ENCODE results near the gene DDX43.
"Not testable (repeated sequence)": the region's sequence is repeated elsewhere in the genome, so short reads cannot be mapped to it uniquely, and the experiment has no call there.

The DDX43 gene

DNA sequence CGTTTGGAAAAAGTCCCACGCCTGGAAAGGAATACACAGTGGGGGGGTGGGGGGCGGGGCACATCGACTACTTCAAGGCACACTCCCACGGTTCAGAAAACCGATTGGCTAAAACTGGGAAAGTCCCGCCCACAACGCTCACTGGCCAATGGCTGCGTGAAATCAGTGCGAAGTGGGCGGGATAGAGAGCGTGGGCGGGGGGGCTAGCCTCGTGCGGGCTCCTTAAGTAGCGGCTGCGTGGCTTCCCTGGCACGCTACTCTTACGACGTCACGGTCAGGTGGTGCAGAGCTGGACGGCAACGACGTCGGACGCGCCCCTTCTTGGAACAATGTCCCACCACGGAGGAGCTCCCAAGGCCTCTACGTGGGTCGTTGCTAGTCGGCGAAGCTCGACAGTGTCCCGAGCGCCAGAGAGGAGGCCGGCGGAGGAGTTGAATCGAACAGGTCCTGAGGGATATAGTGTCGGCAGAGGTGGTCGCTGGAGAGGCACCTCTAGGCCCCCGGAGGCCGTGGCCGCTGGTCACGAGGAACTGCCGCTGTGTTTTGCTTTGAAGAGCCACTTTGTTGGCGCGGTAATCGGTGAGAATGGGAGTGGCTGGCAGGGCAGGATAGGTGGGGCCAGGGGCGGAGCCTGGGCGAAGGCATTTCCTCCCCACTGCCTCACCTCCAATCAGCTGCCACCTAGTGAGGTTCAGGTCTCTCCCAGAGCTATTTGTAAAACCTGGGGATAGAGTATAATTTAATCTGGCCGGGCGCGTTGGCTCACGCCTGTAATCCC, at the start of gene DDX43:
Gene DDX43 (plus strand): TSS at position 252 of the 778 bp plus-strand sequence. CDS start 78 bp downstream, at position 330.
- no peak for DNase-seq (ENCODE audit: low read depth)

DNA sequence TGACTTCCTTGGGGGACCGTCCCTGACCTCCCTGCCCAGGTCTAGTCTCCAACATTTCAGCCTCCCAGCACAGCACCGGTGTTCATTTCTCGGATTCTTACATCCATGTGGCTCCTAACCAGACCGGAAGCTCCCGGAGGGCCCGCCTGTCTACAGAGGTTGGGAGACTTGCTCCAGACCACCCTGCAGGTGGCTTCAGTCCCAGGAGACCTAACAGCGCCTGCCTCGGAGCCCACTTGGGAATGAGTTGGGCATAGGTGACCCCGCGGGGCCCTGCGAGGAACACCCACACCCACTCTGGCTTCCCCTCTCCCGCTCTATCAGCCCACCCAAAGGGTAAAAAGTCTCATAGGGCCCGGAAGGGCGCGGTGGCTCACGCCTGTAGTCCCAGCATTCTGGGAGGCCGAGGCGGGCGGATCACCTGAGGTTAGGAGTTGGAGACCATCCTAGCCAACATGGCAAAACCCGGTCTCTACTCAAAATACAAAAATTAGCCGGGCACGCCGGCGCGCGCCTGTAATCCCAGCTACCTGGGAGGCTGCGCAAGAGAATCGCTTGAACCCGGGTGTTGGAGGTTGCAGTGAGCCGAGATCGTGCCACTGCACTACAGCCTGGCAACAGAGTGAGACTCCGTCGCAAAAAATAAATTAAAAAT, 46.0 kb upstream of the DDX43 start:
- DNase-seq (ENCODE audit: low read depth), result no peak

DNA sequence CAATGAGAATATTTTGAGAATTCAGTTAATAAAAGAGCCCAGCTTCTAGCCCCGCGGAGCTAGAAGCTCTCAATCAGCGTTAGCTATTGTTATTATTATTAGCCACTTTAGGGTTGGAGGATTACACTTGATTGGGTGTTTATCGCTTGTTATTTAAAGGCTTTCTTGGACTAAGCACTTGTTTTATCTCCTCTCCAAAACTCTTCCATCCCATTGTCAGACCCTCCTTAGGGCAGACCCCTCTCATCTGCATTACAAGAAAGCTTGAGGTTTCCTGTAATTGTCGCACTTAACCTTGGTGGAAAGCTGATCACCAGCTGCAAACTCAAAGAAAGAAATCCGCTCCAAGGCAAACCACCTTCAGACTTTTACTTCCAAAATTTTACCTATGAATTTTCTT, 45.3 kb upstream of the DDX43 start:
- no peak for DNase-seq (ENCODE audit: low read depth)

DNA sequence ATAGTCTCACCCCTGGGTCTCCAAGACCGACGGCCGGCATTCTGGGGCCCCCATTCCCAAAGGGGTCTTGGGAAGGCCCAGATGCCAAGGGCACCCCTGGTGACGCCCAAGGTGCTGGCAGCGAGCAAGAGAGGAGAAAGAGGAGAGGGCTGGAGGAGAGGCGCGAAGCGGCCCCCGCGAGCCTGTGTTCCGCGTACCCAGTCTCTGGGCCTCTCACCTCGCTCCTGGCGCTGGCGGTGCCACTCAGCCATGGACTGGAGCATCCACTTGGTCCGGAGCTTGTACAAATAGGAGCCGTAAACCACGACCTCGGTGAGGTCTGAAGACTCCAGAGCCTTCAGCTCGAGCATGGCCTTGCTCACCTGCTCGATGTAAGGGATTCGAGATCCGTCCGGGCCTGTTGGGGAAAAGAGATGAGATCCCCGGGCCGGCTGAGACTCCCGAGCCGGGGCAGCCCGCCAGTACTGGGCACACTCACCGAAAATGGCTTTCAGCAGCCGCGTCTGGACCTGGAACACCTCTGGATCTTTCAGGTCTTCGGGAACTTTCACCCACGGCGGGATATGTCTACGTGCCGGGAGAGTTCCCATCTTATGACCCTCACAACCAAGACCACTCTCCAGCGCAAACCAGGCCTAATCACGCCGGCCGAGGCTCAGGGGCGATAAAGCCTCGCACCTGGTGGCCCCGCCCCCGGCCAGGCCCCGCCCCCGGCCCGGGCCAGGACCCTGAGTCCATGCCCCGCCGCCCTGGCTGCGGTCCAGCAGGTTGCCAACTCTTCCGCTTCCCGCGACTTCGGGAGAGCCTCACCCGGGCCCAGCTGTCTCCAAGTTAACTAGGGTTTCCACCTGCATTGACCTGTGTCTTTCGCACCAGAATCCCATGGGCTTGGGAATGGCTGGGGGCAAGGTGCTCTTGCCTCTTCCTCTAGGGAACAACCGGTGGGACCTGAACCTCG, 40.7 kb upstream of the DDX43 start, which contains the start of gene DPPA5:
Gene DPPA5 (minus strand): TSS at position 641 of the 958 bp plus-strand sequence. CDS start 51 bp downstream, at position 590.
- no peak for DNase-seq (ENCODE audit: low read depth)

DNA sequence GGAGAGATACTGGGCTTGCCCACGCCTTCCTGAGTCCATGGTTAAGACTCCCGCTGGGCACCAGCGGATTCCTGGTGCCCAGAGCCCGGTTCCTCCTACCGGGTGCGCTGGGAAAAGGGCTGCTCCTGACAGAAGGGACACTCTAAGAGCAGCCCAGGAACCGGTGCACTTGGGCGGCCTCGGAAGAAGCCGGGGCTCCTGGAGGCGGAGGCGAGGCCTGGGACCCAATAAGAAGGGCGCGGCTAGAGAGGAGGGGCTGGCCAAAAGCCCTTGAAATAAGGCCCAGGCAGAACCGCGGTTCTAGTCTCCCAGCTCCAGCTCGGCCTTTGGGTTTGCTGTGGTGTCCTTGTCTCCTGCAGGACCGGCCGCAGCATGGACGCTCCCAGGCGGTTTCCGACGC, 32.3 kb upstream of the DDX43 start, which contains the start of gene KHDC3L:
Gene KHDC3L (plus strand): TSS at position 301 of the 400 bp plus-strand sequence. CDS start 72 bp downstream, at position 373.
- no peak for DNase-seq (ENCODE audit: low read depth)

DNA sequence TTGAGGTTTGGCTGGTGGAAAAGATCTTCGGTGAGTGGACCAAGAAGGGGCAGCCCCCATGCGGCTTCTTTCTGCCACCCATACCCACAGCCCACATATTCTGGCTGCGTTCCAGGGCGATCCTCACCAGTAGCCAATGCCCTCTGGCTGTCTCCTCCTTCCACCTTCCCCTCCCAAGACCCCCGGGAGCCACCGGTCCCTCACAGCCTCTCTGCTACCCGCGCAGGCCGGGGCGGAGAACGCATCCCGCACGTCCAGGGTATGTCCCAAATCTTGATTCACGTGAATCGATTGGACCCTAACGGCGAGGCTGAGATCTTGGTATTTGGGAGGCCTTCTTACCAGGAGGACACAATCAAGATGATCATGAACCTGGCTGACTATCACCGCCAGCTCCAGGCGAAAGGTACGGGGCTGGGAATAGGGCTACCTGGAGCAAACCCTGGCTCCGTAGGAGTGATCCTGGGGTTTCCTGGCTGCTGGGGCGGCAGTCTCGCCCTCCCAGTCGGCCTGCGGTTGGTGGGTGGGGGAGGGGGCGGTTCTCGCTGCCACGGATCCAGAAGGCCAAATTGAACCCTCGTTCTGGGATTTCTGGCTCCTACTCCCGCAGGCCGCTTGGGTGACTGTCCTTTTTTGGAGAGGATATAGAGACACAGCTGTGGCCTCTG, 31.6 kb upstream of the DDX43 start:
- no peak for DNase-seq (ENCODE audit: low read depth)

DNA sequence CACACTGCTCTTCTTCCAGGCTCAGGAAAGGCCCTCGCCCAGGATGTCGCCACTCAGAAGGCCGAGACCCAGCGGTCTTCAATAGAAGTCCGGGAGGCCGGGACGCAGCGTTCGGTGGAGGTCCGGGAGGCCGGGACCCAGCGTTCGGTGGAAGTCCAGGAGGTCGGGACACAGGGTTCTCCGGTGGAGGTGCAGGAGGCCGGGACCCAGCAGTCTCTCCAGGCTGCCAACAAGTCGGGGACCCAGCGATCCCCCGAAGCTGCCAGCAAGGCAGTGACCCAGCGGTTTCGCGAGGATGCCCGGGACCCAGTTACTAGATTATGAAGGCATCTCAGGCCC, 31.1 kb upstream of the DDX43 start:
- DNase-seq (ENCODE audit: low read depth), result no peak

DNA sequence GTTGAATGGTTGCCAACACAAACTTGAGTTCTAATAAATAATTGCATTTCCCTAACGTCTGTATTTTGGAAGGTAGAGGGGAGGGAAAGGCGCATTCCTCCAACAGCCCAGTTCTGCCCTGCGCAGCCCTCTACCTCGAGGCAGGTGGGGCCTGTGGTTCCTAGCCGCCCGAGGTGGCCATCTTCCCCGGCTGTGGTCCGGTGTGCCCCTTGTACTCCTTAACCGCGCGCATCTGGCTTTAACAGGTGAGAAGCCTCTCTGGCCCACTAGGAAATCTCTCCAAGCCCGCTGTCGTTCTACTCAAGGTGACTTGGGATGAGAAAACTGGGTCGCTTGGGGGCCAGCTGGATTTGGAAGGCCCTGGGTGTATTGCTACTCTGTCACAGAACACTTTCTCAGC, 30.5 kb upstream of the DDX43 start:
- no peak for DNase-seq (ENCODE audit: low read depth)

DNA sequence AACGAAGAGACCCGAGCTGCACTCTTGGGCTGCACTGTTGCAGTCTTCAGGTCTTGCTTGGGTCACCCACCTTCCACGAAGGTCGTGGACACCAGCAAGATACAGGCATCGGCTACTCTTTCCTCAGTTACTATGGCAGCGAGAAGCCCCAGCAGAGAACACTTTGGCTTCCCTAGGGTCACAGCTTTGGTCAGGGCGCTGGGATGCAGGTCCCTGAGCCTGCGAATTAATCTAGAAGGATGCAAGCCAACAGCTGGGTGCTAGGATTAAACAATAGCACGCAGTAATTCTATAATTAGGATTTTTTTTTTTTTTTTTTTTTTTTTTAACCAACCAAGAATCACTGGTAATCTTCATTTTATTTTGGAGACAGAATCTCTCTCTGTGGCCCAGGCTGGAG, 30.1 kb upstream of the DDX43 start:
- no peak for DNase-seq (ENCODE audit: low read depth)

DNA sequence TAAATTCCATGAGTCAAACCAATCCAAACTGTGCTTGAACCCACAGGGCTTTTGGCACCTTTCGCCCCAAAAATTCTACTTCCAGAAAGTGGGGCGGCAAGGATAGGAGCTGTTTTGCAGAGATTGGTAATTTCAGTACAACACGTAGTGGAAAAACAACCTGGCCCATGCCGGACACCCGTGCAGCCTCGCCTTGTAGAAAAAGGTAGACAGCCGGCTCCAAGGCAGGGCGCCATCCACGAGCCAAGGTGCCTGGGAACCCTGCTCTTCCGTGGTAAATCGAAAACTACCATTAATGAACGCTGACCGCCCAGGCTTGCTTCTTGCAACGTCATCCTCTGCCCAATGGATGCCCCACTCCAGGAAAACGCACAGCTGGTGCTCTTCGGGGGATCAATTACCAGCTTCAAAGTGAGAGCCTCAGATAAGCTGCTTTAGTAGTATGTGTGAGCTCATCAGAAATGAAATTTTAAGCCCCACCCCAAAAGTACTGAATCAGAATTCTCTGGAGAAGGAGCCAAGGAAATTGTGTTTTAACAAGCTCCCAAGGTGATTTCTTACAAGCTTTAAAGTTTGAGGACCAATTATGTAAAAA, 26.8 kb upstream of the DDX43 start:
- DNase-seq (ENCODE audit: low read depth), result no peak

DNA sequence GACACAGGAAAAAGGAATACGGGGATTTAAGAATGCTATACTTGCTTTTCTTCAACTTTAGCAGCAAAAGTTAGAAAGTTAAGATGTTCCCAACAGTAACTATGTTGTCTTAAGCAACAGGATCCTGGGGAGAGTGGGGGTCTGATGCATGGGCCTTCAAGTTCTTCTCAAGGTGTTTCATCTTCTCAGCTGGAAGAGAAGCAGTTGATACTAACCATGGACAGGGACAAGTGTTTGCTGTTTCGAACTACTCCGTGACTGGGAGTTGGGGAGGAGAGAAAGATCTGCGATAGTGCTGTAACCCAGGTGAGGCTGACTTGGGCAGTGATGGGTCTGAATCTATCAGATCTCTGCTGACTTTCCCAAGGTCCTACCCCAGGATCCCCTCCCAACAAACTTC, 26.0 kb upstream of the DDX43 start:
- DNase-seq (ENCODE audit: low read depth), result no peak

DNA sequence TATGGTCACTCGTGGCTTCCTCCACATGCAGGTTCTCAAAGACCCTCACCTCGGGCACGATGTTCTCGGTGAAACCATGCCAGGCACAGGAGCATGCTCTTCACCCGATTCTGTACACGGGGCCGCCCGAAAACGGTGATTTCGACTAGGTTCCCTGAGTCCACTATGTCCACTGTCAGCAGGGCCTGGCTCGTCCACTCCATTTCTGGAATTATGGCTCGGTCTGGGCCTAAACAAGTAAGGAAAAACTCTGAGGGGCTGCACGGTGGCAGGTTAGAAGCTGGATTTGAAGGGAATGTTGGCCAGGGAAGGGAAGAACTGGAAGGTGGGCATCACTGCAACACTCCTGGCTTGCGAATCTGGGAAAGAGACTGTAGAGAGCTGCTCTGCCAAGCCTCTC, 25.5 kb upstream of the DDX43 start:
- no peak for DNase-seq (ENCODE audit: low read depth)

DNA sequence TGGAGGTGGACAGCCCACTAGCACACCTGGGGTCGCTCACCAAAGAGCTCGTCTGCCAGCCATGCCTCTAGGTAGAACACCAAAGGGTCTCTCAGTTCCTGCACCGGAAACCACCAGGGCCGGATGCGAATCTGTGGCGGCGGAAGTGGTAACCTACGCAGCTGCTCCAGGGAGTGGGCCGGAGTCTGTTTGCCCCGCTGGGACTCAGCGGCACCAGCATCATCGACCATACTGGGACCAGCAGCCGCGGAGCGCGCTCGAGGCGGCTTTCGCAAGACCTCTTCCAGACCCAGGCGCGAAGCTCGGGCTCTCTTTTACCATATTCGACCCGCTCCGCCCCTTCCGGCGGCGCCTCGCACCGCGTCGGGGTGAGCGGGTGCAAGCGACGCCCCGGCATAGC, 25.1 kb upstream of the DDX43 start, which contains the start of gene OOEP:
Gene OOEP (minus strand): TSS at position 335 of the 400 bp plus-strand sequence. CDS start 105 bp downstream, at position 230.
- DNase-seq (ENCODE audit: low read depth), result no peak

DNA sequence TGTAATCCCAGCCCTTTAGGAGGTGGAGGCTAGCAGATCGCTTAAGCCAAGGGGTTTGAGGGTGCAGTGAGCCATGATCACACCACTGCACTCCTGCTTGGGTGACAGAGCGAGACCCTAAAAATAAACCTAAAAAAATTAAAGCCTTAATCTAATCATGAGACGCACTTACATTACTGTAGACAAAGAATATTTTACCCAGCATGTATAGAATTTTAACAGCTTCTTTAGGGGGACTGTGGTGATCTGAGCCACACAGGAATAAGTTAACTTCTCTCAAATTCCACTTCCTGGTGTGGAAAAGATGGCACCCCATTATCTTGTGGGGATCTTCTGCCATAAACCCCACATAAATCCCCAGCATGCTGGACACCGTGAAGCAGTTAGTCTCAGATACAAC, 22.6 kb upstream of the DDX43 start:
- no peak for DNase-seq (ENCODE audit: low read depth)

DNA sequence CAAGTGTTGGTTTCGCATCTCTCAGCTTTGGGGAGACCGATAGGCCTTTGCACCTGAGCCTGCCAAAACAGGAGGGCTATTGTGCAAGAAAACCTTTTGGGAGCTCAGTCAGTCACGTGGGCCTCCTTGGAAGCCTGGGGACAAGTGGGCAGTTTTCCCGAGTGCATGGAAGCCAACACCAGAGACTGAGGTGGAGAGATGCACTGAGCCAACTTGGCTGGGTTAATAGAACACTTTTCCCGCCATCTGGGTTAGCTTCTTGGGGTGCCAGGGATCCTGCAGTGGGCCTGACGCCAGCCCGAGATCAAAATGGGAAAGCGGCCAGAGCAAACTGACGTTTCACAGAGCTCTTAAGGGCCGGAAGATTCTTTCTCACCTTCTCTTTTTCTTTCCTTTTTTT, 22.1 kb upstream of the DDX43 start:
- DNase-seq (ENCODE audit: low read depth), result no peak

DNA sequence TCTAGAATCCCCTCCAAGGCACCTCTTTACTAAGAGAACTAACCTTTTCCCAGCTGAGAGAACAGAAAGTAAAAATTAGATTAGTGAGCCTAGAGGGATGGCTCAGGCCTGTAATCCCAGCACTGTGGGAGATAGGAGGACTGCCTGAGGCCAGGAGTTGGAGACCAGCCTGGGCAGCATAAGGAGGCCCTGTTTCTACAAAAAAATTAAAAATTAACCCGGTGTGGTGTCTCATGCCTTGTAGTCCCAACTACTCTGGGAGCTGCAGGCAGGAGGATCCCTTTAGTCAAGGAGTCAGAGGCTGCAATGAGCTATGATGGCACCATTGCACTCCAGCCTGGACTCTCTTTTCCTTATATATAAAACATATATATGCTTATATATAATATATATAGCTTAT, 19.4 kb upstream of the DDX43 start:
- DNase-seq (ENCODE audit: low read depth), result no peak

DNA sequence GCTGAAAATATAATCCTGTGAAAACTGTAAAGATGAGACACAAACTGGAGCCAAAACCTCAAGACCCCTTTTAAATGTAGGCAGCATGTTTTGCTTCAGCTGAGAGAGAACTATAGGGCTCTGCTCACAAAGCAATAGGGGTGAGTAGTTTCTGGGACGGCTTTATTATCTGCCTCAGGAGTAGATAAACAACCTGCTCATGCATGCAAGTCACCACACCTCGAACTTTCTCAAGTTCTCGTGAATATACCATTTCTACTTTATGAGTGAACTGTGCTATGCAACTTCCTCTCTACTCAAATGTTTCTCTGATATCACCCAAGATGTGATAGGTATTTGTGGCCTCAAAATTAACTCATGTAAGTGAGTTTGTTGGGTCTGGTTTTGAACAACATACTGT, 17.4 kb upstream of the DDX43 start:
- DNase-seq (ENCODE audit: low read depth), result no peak

DNA sequence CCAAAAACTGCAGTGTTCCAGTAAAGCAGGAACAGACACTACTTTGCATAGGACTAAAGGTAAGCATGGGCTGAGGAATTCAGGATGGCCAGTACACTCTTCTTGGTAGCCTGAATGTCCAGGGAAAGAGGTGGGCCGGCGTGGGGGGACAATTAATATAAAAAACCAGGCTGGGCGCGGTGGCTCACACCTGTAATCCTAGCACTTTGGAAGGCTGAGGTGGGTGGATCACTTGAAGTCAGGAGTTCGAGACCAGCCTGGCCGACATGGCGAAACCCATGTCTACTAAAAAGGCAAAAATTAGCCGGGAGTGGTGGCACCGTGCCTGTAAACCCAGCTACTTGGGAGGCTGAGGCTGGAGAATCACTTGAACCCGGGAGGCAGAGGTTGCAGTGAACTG, 13.1 kb upstream of the DDX43 start:
- not testable (repeated sequence) for DNase-seq (ENCODE audit: low read depth)

DNA sequence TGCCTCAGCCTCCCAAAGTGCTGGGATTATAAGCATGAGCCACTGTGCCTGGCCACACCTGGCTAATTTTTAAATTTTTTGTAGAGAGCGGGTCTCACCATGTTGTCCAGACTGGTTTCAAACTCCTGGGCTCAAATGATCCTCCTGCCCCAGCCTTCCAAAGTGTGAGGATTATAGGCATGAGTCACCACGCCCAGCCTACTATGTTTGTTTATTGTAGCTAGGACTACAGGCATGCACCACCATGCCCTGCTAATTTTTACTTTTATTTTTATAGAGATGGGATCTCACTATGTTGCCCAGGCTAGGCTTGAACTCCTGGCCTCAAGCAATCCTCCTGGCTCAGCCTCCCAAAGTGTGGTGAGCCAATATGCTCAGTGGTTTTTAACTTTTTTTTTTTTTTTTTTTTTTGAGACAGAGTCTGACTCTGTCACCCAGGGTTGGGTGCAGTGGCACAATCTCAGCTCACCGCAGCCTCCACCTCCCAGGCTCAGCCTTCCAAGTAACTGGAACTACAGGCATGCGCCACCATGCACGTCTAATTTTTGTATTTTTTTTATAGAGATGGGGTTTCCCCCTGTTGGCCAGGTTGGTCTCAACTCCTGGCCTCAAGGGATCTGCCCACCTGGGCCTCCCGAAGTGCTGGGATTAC, 12.0 kb upstream of the DDX43 start:
- DNase-seq (ENCODE audit: low read depth), result no peak

DNA sequence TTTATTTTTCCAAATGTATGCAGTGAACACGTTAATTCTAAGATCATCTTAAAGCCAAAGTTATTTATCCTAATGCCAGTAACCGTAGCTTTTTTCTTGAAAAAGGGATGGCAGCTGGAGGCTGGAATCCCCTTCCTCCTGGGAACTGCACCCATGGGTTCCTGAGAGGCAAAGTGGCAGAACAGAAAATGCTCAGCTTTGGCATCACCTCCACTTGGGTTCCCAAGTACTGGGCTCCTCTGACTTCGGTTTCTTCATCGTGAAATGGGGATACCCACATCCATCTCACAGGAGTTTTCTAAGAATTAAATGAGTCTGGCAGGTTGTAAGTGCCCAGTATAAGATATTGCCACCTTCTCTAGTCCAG, 6.2 kb upstream of the DDX43 start:
- no peak for DNase-seq (ENCODE audit: low read depth)

Measured in HS-27A (cell line).